Cardiac fibroblast (primary cell): ENCODE results near the gene RSRC1.
A peak's percentile ranks its signal among the peaks of the same experiment; 100 is the strongest.

ENCODE experiments used
- DNase-seq, 2 donors: peaks; one replicate each; pipeline versions ENCODE4 v3.0.0 to v3.0.0-alpha.2; 2010; ENCODE audit warnings: low read depth in 2 of 2
- H3K4me3 ChIP-seq, 2 donors: replicated peaks in 1 of 2; 1 replicate in 1 of 2; 2 replicates in 1 of 2; pipeline ENCODE4 v1.5.1; 2011; ENCODE audit warnings: low read depth in 2 of 2, low read length in 2 of 2, mild to moderate bottlenecking in 2 of 2, moderate library complexity in 1 of 2
- TF ChIP-seq, protein P1 (sequence below): IDR thresholded peaks from one replicate; pipeline ENCODE4 v1.5.1; 2011; ENCODE audit warnings: low read depth, mild to moderate bottlenecking, low read length, inconsistent platforms

RSRC1 gene

DNA sequence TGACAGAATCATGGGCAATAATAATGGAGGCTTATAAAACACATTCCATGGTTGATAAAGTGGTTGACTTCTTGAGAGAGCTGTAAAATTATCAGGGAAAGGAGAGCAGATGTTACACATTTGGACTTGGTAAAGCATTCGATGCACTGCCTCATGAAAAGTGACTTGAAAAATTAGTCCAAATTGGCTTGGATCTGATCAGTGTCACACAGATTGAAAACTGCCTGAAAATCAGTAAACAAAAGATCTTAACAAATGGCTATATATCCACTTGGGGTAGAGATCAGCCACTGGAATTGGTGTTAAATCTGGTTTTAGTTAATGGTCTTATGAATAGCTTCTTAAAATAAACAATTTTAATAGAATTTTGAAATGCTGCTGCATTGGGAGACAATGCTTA lies 24.0 kb upstream of the RSRC1 start:
- no peak overlapping the region for H3K4me3 ChIP-seq
- TF ChIP-seq, protein P1, sequence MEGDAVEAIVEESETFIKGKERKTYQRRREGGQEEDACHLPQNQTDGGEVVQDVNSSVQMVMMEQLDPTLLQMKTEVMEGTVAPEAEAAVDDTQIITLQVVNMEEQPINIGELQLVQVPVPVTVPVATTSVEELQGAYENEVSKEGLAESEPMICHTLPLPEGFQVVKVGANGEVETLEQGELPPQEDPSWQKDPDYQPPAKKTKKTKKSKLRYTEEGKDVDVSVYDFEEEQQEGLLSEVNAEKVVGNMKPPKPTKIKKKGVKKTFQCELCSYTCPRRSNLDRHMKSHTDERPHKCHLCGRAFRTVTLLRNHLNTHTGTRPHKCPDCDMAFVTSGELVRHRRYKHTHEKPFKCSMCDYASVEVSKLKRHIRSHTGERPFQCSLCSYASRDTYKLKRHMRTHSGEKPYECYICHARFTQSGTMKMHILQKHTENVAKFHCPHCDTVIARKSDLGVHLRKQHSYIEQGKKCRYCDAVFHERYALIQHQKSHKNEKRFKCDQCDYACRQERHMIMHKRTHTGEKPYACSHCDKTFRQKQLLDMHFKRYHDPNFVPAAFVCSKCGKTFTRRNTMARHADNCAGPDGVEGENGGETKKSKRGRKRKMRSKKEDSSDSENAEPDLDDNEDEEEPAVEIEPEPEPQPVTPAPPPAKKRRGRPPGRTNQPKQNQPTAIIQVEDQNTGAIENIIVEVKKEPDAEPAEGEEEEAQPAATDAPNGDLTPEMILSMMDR: no peak
- no peak for DNase-seq

DNA sequence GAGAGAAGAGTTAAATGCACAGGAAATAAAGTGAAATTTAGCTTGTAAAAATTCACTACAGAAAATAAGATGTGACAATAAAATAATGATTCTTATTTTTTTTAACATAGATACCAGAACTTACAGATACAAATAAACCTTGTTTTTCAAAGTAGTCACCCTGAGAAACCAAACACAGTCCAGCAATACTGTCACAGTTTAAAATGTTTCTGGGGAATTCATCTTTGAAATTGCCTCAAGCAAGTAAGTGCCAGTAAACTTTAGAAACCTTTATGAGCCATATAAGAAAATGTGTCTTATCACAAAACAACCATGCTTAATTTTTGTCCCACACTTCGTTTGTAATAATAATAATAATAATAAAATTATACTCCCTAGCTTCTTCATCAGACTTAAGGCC lies 23.5 kb upstream of the RSRC1 start:
- TF ChIP-seq, protein P1: no peak
- DNase-seq: no peak
- H3K4me3 ChIP-seq: no peak overlapping the region

DNA sequence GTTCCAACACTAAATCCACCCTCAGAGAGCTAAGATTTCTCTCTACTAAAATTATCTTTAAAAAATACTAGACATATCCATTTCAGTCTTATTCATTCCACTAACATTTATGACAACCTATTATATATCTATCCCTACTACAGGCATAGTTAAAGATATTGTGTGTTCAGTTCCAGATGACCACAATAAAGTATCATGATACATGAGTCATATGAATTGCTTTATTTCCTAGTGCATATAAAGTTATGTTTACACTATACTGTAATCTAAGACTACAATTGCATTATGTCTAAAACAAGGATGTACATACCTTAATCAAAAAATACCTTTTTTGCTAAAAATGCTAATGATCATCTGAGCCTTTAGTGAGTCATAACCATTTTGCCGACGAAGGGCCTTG lies 23.1 kb upstream of the RSRC1 start:
- H3K4me3 ChIP-seq: no peak overlapping the region
- TF ChIP-seq, protein P1: no peak
- no peak for DNase-seq

DNA sequence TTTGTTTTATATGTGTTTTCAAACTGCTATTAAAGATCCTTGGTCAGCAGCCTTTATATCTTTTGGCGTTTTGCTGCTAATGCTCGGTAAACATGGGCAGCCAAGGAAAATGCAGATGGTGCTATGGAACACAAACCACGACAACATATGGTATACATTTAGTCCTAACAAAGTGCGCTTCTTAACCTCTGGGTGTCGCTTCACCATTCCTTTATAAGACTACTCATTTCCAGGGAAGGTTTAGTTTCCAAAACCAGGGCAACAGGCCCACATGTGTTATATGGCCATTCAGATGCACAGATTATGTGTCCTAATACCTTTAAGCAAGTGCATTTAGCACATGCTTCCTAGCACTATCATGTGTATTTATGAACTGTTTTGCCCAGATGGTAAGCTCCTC lies 18.4 kb upstream of the RSRC1 start:
- TF ChIP-seq, protein P1: peak; percentile 43
- DNase-seq: peak; percentile 62 to 64
- H3K4me3 ChIP-seq: no peak overlapping the region

DNA sequence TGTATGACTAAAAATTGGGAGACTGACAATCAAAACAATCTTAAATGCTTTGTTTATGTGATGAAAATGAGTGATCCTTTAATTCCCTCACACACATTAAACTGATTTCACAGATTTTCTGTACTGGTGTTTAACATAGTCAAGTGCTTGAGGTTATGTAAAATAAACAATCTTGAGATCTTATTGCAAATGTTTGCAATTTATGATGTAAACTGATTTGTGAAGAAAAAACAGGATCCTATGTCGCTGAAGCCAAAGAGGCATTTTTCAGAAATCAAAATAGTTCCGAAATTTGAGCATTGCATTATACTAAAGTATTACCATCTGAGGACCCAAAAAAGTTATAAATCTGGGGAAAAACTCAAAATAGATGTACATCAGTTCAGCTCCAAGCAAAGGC lies 16.4 kb upstream of the RSRC1 start:
- H3K4me3 ChIP-seq: no peak overlapping the region
- TF ChIP-seq, protein P1: no peak
- DNase-seq: no peak

DNA sequence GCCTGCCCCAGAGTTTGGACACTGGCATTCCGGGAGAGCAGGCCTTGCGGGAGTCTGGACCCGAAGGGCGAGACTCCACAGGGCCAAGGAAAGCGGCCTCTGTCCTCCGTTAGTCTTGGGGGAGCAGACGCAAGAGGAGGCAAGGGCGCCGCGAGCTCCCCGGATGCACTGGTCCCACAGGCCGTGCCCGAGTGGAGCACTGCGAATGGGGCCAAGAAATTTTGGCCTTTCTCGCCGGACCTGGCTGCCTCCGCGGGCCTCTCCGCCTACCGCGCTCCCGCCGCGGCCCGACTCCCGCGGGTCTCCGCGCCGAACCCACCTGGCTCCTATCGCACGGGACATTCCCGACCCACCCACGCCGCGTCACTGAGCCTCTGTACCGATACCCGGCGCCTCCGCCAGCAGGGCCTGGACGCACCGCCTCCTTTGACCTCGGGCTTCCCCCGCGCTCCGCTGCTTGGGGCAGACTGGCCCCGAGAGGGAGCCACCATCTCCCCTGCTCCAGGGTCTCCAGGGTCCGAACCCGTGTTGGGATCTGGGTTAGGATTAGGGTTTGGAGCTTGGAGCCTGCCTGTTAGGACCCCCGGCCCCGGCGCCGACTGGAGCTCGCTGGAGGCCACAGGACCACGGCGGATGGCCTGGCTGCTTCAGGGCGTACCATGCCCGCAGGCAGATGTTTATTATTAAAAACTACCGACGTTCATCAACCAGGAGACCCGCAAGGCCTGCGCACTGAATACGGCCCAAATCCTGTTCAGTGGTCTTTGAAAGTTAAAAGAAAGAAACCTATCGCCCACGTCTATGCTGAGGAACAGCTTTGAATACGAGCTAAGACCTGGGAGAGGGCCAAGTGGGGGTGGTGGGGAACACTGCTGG lies 15.4 kb upstream of the RSRC1 start:
- no peak for DNase-seq
- H3K4me3 ChIP-seq: no peak overlapping the region
- TF ChIP-seq, protein P1: no peak
